Kasumi-1 (cell line): ENCODE measurements around the gene CD163L1.
"Not testable (repeated sequence)": the region's sequence is repeated elsewhere in the genome, so short reads cannot be mapped to it uniquely, and the experiment has no call there.

Source experiments
- DNase-seq, 2 experiments: peaks; one replicate each; lab custom pipeline; 2025; lab: John Stamatoyannopoulos, UW

Gene CD163L1

GRCh38 chr12:7444076-7444475 lies at the start of gene CD163L1:
CD163L1 (minus strand) TSS chr12:7444153; CDS start chr12:7444127, 26 bp downstream.
- DNase-seq: peak in 1 of 2 experiments; percentile 6

GRCh38 chr12:7493006-7493405 lies 49.1 kb upstream of the CD163L1 start:
- DNase-seq: no peak

- DNase-seq: no peak
Measured at GRCh38 chr12:7486512-7486911, 42.6 kb upstream of the CD163L1 start.

- DNase-seq: no peak
Measured at GRCh38 chr12:7485095-7485494, 41.1 kb upstream of the CD163L1 start.

DNA sequence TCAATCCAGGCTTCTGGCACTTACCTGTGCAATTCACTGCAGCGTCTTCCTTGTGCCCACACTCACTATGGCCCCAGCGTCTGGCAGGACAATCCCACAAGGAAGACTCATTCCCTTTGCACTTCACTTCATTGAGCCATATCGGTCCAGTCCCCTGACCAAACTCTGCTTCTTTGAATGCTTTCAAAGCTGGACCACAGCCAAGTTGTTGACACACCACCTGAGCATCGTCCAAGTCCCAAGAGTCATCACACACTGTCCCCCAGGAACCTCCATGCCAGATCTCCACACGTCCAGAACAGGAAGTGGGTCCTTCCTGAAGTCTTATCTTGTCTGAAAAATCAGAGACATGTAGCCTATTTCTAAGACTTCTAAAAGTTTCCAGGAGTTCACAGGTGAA lies 39.4 kb upstream of the CD163L1 start:
- no peak for DNase-seq

- no peak for DNase-seq
Measured at GRCh38 chr12:7479771-7480170, 35.8 kb upstream of the CD163L1 start.

- no peak for DNase-seq
Measured at GRCh38 chr12:7472060-7472459, 28.1 kb upstream of the CD163L1 start.

GRCh38 chr12:7460375-7461259 lies 16.7 kb upstream of the CD163L1 start:
- DNase-seq: peak; percentile 51 to 53

- no peak for DNase-seq
Measured at GRCh38 chr12:7459973-7460372, 16.0 kb upstream of the CD163L1 start.

DNA sequence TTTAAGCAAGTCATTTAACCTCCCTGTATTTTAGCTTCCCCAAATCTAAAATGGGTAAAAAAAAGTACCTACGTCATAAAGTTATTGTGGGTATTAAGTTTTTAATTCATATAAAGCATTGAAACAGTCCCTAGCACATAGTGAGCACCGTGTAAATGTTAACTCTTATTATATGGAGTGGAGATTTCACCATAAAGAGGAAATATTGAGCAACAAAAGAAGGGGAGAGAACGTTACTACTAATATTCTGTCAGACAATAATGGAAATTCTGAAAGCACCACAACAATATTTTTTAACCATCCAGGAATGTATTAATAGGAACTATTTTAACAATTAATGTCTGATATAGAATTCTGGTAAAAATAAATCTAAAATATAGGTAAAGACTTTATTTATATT lies 7.8 kb upstream of the CD163L1 start:
- no peak for DNase-seq

- no peak for DNase-seq
Measured at GRCh38 chr12:7450667-7451066, 6.7 kb upstream of the CD163L1 start.

DNA sequence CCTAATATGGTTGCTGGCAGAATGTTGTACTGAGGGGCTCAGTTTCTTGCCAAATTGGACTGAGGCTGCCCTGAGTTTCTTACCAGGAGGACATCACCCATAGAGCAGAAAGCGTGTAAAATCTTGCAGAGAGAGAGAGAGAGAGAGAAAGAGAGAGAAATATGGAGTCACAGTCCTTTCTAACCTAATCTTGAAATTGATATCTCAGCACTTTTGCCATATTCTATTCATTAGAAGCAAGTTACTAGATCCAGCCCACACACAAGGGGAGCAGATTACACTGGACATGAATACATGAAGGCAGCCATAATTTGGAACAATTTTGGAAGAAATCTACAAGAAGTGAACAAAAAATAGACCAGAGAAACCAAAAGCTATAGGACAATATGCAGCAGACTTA lies 4.1 kb upstream of the CD163L1 start:
- DNase-seq: no peak

GRCh38 chr12:7444537-7444936 lies 584 bp upstream of the CD163L1 start:
- no peak for DNase-seq

GRCh38 chr12:7441216-7441615 lies 2.7 kb downstream of the CD163L1 start:
- no peak for DNase-seq

DNA sequence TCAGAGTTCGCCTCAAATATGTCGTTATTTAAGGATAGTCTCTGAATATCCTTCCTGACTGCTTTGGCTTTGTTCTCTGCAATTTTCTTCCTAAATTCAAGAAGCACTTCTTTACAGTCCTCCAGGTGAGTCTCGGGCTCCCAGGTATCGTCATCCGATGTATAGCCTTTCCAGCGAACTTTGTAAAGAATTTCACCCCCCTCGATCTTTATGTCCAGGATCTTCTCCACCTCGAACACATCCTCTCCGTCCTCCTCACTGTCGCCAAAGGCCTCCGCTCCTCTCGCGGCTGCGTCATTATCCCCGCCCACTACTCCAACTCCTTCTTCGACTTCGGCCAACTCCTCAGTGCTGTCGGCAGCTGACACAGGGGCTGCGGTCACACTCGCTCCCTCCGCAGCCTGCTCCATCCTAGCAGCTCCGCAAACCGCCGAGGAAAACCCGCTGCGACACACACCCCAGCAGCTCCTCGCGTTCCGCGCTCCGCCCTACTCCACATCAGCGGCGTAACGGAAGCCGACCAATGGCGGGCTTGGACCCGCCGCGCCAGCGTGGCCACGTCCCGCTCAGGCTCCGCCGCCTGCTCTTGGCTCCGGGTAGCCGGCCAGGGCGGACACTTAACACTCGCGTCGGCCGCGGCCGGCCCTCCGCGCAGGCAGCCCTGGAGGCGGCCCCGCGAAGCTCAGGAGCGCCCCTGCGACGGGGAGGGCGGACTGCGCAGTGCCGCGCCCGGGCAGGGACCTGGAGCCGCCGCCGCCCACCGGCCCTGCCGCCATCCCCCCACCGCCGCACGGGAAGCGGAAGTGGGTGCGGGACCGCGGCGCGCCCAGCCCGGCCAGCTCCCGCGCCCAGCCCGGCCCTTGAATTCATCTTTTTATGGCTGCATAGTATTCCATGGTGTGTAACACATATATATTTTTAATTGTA lies 4.1 kb downstream of the CD163L1 start:
- DNase-seq: no peak

GRCh38 chr12:7438291-7438995 lies 5.5 kb downstream of the CD163L1 start:
- DNase-seq: not testable (repeated sequence)

DNA sequence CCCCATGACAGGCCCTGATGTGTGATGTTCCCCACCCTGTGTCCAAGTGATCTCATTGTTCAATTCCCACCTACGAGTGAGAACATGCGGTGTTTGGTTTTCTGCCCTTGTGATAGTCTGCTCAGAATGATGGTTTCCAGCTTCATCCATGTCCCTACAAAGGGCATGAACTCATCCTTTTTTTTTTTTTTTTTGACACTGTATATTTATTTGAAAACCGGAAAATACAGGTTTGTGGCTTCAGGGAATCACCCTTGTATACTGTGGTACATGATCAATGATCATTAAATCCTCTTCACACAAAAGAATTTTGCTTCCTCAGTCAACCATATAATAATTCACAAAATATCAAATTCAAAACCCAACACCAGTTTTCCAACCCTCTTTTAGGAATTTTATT lies 6.5 kb downstream of the CD163L1 start:
- not testable (repeated sequence) for DNase-seq

GRCh38 chr12:7434670-7435069 lies 9.3 kb downstream of the CD163L1 start:
- DNase-seq: no peak

GRCh38 chr12:7433276-7433822 lies 10.6 kb downstream of the CD163L1 start:
- no peak for DNase-seq

- no peak for DNase-seq
Measured at GRCh38 chr12:7431993-7432685, 11.8 kb downstream of the CD163L1 start.

DNA sequence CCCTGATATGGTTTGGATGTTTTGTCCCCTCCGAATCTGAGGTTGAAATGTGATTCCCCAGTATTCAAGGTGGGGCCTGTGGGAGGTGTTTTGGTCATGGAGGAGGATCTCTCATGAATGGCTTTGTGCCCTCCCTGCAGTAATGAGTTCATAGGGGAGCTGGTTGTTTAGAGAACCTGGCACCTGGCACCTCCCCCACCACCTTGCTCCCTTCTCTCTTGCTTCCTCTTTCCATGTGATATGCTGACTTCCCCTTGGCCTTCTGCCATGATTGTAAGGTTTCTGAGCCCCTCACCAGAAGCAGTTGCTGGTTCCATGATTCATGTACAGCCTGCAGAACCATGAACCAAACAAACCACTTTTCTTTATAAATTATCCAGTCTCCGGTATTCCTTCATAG lies 32.6 kb downstream of the CD163L1 start:
- peak; percentile 62 to 67 for DNase-seq
